Lower leg skin (tissue), 4 donors: ENCODE measurements around the gene RPL10. TPM values are rescaled to one million over a fixed set of nuclear protein-coding genes. Genes with fewer than 3 reads are reported as not detected.

ENCODE experiments used
- DNase-seq, 2 donors: peaks; one replicate each; pipeline ENCODE4 v3.0.0-alpha.2; 2019; ENCODE audit warnings: low spot score in 2 of 2
- H3K4me3 ChIP-seq: fragments of 200-600 bp; sonication (generic); 2 replicates; pipeline ENCODE4 v1.5.1; 2017; ENCODE audit warnings: mild to moderate bottlenecking, low read depth; ENCODE audit not compliant: poor library complexity, severe bottlenecking
- POLR2A ChIP-seq, 2 donors: fragments of 450-650 bp; IDR thresholded peaks; one replicate each; pipeline ENCODE4 v1.6.1; 2016 to 2017; ENCODE audit warnings: antibody characterized with exemption in 2 of 2, mild to moderate bottlenecking in 1 of 2, moderate library complexity in 1 of 2
- WGBS, 2 donors: methylation state at CpG; one replicate each; pipeline ENCODE4 v1.1.5; 2018; 5-methylcytosine and 5-hydroxymethylcytosine counted together
- intact Hi-C: fragments of 100-400 bp; cut with DNase I; formaldehyde crosslinking; loops from one replicate; pipeline ENCODE4 v1.15.0; 2023; ENCODE audit warnings: low total_unique reads
- total RNA-seq, 4 donors: library from RNA; depleted of rRNA; stranded (reverse); fragments of >200 nt; gene quantifications; one replicate each; pipeline ENCODE4 v1.1.0, GENCODE V29; 2016
- TF ChIP-seq, protein P1 (sequence below), 3 donors: fragments of 450-650 bp; IDR thresholded peaks; one replicate each; pipeline ENCODE4 v1.5.1; 2016; ENCODE audit warnings: antibody characterized with exemption in 3 of 3, mild to moderate bottlenecking in 3 of 3, moderate library complexity in 2 of 3

RPL10 gene
- 1,000 to 10,000 TPM; 3,266 to 8,500 (median 5,564) TPM for total RNA-seq

DNA sequence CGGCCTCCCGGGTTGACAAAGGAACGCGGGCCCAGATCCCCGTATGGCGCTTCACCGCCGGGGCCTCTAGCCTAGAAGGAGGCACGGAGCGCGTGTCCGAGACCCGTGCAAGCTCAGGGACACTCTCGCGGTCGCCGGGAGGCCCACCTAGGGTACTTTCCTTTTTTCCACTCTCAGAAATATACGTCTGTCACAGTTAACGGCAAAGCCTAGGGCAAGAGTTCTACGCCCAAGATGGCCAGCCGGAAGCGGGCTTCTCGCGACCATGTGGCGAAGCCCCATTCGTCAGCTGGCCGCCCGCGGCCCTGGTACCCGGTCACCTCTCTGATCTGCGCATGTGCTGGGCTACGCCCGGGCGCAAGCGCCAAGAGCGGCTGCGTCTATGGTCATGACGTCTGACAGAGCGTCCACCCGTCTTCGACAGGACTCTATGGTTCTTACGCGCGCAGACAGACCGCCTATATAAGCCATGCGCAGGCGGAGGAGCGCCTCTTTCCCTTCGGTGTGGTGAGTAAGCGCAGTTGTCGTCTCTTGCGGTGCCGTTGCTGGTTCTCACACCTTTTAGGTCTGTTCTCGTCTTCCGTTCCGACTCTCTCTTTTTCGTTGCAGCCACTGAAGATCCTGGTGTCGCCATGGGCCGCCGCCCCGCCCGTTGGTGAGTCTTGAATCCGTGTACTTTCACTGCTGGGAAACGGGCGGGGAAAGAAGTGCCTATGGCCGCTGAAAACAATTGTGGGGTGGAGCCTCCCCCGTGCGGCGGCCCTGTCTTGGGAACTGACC lies at the start of gene RPL10:
TSS of gene RPL10 (plus strand) at position 490 of the 780 bp plus-strand sequence. CDS start at position 633, 143 bp downstream.
- peak within 1 kb of the TSS; percentile 53 for H3K4me3 ChIP-seq
- WGBS, 2 donors: 0 to 52% methylated on average over 12 to 68 of the region's 69 CpGs
- intact Hi-C loops: no loop called here
- DNase-seq: peak; percentile 93 to 98
- peak in 1 of 2 donors; percentile 88 for TF ChIP-seq POLR2A (IDR thresholded peaks at IDR 0.05)
- TF ChIP-seq, protein P1, sequence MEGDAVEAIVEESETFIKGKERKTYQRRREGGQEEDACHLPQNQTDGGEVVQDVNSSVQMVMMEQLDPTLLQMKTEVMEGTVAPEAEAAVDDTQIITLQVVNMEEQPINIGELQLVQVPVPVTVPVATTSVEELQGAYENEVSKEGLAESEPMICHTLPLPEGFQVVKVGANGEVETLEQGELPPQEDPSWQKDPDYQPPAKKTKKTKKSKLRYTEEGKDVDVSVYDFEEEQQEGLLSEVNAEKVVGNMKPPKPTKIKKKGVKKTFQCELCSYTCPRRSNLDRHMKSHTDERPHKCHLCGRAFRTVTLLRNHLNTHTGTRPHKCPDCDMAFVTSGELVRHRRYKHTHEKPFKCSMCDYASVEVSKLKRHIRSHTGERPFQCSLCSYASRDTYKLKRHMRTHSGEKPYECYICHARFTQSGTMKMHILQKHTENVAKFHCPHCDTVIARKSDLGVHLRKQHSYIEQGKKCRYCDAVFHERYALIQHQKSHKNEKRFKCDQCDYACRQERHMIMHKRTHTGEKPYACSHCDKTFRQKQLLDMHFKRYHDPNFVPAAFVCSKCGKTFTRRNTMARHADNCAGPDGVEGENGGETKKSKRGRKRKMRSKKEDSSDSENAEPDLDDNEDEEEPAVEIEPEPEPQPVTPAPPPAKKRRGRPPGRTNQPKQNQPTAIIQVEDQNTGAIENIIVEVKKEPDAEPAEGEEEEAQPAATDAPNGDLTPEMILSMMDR (IDR thresholded peaks at IDR 0.05): no peak

DNA sequence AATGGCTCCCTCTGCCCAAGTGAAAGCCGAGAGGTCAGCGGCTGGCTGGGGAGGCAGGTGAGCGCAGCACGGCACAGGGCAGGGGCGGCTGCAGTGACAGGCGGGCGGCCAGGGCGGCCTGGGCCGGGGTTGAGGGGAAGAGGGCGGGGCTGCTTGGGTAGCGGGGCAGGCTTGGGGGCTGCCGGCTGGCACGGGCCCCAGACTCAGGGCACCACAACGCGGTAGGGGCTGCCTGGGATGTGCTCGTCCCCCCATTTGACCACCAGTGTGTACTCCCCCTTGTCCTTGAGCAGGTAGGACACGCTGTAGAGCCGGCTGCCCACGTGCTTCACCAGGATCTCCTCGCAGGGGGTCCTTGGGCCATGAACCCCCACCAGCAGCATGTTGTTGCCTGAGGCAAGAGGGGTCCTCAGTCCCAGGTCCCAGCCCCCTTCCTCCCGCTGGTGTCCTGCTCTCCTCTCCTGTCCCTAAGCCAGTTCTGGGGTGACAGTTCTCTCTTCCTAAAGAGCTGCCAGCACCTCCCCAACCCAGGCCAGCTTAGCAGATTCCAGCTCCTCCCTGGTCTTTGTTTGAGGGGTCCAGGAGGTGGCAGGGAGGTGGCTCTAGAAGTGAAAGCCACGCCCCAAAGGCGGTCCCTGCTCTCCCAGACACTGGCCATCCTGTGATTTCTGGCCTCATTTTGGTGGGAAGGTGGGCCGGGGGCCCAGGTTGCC lies 49.4 kb upstream of the RPL10 start:
- intact Hi-C loops: no loop called here
- no peak overlapping the region for H3K4me3 ChIP-seq
- TF ChIP-seq POLR2A (IDR thresholded peaks at IDR 0.05): no peak
- TF ChIP-seq, protein P1 (IDR thresholded peaks at IDR 0.05): no peak
- DNase-seq: no peak
- 87 to 99% methylated on average over 12 to 20 of the region's 24 CpGs for WGBS, 2 donors

DNA sequence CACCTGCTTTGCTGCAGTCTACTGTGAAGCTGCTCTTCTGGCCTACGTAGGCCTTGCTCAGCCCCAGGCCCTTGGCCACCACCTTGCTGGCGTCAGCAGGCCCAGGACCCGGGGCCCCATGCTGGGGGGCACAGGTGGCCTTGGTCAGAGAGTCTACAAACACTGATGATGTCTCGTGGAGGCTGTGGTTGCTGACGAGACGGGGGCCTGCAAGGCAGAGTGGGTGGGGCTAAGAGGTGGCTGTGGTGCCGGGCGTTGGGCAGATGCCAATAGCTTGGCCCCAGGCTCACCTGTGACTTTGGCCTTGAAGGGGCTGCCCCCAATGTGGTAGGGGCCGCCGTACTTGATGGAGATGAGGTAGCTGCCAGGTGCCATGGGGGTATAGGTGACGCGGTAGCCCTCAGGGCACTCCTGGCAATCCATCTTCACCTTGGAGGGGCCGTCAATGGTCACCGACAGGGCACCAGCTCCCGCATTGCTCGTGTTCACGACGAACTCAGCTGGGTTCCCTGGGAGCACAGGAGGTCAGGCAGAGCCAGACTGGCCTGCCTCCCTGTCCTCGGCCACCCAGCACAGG lies 48.7 kb upstream of the RPL10 start:
- WGBS, 2 donors: 43 to 85% methylated on average over 5 to 18 of the region's 19 CpGs
- no peak overlapping the region for H3K4me3 ChIP-seq
- no peak for DNase-seq
- no peak for TF ChIP-seq POLR2A (IDR thresholded peaks at IDR 0.05)
- TF ChIP-seq, protein P1 (IDR thresholded peaks at IDR 0.05): no peak
- intact Hi-C loops: no loop called here

DNA sequence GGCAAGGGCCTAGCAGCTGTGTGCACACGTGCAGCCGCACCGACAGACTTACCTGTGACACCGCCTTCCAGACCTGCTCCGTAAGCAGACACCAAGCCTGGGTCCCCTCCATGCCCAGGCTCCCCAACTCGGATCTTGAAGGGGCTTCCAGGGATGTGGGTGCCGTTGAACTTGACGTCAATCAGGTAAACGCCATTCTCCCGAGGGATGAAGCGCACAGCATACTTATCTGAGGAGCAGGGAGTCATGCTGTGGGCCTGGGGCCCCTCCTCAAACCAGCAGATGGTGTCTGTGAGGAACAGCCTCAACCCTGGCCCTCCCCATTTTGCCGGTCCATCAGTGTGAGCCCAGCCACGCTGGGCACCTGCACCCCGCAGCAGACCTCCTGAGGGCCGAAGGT lies 48.2 kb upstream of the RPL10 start:
- WGBS, 2 donors: 76 to 89% methylated on average over 7 to 15 of the region's 15 CpGs
- DNase-seq: no peak
- TF ChIP-seq, protein P1 (IDR thresholded peaks at IDR 0.05): no peak
- TF ChIP-seq POLR2A (IDR thresholded peaks at IDR 0.05): no peak
- H3K4me3 ChIP-seq: no peak overlapping the region
- intact Hi-C loops: no loop called here

DNA sequence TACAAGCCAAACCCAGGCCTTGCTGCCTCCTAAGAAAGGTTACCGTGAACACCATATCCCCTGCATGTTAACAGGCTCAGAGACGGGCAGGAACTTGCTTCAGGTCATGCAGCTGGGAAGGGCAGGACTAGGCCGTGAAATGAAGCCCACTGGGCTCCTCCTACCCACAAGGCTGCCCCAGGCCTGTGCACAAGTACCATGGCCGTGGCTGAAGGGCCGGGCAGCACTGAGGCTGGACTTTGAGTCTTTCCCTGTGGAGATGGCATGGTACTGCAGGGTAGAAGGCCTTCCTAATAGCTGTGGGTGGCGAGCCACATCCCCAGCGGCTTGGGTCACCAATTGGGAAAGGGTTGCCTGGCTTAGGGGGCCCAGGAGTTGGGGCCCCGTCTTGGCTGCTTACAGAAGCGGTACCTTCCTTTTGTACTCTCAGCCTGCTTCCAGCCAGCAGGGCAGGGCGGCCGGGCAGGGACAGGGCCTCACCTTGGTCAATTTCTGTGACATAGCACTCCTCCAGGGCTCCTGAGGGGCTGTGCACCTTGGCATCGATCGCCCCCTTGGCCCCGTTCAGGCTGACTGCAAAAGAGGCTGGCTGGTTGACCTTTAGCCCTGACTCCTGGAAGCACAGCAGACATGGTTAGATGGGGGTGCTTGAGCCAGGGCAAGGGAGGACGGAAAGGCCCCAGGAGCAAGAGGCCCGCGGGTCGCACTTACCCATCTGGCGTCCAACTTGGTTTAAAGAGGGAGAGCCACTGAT lies 47.6 kb upstream of the RPL10 start:
- intact Hi-C loops: no loop called here
- no peak for DNase-seq
- 83 to 84% methylated on average over 2 to 19 of the region's 19 CpGs for WGBS, 2 donors
- H3K4me3 ChIP-seq: no peak overlapping the region
- TF ChIP-seq, protein P1 (IDR thresholded peaks at IDR 0.05): no peak
- no peak for TF ChIP-seq POLR2A (IDR thresholded peaks at IDR 0.05)
